Inferior parietal cortex (tissue), 1 donor: ENCODE measurements around the gene MAPK8IP3.

Source experiments
- DNase-seq: peaks from one replicate; pipeline ENCODE4 v3.0.0-alpha.2; 2016; ENCODE audit errors: extremely low spot score

MAPK8IP3 gene

DNA sequence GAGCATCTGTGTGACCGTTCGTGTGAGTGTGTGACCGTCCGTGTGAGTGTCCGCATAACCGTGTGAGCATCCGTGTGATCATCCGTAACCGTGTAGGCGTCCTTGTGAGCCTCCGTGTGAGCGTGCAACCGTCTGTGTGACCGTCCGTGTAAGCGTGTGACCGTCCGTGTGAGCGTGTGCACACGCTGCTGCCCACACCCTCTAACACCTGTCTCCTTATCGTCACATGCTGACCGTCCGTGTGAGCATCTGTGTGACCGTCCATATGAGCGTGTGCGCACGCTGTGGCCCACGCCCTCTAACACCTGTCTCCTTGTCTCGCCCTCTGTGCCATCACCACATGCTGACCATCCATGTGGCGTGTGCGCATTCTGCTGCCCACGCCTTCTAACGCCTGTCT lies 34.2 kb downstream of the MAPK8IP3 start:
- DNase-seq = no peak

DNA sequence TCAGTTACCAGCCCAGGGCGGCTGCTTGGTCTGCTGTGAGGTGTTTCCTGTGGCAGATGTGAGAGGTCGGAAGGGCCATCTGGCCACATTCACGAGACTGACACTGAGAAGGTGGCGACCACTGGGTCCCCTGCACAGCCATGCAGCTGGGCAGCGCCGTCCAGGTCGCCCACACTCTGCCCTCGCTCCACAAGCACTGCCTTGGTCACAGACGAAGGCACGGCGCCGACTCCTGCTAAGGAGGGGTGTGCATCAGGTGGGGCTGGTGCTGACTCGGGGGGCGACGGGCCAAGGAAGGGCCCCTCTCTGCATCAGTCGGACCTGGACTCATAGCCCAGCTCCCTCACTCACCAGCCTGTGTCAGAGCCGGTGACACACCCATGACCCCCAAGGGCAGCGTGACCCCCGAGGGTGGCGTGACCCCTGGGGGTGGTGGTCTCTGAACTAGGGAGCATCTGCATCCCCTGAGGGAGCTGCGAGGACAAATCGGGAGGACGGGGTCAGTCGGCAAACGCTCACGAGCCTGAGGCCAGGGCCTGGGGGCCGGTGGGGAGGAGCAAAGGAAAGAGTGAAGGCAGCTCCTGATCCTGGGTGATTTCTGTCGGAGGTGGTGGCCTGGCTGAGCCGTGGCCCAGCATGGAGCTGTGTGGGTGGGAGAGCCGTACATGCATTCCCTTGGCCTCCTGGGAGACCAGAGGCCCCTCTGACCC lies 34.9 kb downstream of the MAPK8IP3 start:
- no peak for DNase-seq

DNA sequence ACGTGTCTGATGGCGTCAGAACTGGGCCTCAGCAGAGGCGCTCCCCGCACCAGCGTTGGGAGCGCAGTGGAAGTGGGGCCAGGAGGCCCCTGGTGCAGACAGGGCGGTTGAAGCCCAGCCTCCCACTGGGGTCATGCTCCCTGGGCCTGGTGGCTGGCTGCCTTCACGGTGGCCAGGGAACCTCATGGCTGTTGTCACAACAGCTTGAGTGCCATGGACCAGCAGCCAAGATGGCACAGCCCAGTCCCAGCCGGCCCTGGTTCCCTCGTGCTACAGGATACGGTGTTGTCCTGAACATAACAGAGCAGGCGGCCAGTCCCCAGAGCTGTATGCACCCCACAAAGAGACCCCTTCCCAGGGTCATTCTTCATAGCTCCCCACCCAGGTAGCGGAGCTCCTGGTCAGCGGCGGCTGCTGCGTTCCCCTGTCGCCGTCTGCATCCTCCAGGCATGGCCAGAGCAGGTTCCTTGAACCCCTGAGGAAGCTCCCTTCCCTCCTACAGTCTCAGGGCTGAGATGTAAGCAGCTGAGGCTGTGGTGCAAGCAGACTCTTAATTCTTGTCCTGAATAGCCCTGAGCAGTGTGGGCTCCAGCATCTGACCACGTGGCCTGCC lies 35.7 kb downstream of the MAPK8IP3 start:
- no peak for DNase-seq

DNA sequence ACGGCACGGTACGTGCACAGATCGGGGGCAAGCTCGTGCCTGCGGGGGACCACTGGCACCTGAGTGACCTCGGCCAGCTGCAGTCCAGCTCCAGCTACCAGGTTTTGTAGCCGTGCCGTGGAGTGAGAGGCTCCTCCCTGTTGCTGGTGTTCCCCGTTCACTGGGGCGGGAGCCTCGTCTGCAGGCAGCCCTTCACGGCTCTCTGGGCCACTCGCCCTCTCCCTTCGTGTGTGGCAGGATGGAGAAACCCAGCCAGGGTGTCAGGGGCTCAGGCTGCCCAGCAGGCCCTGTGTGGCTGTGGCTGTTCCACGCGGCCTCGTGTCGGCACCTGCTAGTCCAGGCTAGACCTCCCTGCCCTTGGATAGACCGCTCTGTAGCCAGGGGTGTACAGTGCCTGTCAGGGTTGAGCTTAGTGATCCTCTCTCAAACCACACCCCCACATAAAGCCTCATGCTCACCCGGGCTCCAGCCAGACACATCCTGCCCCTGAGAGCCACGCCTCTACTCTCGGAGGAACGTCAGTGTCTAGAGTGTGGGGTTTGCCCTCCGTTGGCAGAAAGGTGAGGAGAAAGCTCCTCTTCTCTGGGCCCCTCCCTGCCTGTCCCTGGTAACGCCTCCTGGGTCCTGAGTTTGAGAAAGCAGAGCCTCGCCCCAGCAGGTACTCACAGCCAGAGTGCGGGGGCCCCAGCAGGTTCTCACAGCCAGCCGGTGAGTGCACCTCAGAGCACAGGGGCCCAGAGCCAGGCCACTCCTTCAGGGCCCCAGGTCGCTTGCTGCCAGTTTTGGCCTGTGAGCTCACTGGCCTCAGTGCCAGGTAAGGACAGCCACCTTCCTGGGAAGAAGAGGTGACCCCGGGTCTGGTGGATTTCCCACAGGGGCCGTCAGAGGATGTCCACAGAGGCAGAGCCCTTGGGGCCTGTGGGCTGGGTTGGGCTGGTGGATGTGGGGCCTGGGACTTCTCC lies 37.7 kb downstream of the MAPK8IP3 start:
- no peak for DNase-seq

DNA sequence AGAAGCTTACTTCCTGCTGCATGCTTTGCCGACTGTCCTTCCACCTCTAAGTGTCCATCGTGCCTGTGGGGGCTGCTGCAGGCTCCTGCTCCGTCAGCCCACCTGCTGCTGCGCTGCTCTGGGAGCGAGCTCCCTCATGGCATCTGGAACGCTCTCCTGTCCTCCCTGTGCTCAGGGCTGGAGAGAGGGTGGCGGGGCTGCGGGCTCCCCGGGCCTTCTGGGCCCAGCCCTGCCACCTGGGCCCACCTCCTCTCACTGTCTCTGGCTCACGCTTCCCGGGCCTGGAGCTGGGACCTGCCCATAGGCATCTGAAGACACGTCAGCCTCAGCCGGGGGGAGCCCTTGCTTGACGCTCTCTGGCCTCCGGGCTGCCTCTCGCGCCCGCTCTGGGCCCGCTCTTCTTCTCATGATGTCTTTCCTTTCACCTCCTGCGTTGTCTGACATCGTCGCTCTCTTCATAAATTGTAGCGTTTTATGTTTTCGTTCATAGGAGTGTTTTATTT lies 38.4 kb downstream of the MAPK8IP3 start:
- DNase-seq = no peak

DNA sequence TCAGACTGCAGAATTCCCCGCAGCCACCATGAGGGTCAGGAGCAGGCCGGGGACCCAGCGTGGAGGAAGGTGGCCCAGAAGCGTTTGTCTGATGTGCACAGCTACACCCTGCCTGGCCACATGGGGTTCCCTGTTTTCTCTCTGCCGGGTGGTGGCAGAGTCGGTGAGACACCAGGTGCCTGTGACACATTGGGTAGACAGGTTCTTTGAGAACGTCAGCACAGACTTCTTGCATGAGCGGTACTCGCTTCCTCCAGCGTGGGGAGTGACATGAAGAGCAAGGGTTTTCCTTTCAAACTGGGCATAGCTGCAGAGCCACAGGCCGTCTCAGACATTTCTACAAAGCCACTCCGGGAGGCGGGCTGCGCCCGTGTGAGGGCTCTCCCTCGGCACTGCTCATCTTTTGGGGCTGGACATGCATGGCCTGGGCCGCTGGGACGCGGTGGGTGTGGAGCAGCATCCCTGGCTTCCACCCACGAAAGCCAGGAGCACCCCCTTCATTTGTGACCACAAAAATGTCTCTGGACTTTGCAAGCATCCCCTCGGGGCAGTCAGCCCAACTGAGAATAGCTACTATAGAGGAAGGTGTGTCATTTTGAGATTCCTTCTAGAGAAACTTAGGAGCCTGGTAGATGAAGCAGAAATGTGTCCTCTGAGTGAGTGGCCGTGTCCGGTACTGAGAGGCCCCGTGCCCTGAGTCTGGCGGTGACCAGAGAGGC lies 39.3 kb downstream of the MAPK8IP3 start:
- no peak for DNase-seq

DNA sequence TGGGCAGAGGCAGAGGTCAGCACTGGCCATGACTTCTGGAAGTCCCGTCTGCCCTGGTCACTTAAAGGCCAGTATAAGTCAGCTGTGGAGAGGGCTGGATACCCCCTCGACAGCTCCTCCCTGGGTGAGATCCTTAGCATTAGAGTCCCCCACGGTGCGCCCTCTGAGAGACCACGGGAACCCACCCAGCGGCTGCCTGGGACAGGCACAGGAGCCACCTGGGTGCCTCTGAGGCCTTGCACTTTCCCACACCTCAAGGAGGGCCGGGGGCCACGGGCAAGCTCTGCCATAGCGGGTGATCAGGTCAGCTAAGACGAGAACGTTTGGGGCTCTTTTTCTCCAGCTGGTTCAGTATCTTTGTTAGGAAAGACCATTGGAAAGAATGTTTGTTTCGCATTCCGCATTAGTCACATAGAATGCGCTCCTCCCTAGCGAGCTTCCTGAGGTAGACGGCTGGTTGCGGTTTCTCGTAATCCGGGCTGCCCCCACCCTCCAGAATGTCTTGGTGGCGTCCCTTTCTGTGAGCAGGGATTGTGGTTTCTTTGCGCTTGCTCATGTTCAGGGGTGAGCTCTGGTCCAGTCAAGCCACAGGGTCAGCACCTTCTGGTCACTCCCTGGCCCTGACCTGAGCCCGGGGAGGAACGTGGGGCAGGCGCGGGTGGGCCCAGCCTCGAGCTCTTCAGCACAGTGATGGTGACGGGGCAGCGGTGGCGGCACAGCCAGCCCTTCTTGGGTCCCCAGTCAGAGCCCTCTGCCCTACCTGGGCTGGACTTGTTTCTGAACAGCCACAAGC lies 40.1 kb downstream of the MAPK8IP3 start:
- no peak for DNase-seq

DNA sequence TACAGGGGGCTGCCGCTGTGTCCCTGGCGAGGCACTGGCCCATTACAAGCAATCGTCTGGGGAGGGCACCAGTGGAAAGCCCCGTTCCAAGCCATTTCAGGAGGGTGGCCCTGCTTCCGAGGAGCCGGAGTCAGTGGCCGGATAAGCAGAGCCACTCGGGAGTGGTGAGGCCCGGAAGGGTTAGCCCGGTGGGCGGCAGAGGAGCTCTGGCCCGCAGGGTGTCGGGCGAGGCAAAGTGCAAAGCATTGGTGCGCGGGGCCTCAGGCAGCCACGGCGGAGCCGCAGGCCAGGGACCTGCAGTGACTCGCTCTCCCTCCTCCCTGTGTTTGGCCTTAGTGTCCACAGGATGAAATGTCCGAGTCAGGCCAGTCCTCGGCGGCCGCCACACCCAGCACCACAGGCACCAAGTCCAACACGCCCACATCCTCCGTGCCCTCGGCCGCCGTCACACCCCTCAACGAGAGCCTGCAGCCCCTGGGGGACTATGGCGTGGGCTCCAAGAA lies 40.7 kb downstream of the MAPK8IP3 start:
- no peak for DNase-seq

DNA sequence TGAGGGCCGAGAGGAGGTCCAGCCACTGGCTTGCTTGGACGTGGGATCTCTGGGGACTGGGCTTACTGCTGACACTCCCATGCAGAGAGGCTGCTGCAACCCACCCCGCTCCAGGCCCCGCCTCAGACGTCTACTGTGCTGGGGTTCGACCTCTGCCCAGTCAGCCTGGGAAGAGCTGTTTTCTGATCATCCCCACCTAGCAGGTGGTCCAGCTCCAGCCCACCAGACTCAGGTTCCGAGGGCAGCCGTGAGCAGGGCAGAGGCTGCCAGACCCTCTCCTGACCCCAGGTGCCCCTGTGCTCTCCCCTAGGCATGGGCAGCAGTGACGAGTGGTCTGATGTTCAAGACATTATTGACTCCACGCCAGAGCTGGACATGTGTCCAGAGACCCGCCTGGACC lies 41.9 kb downstream of the MAPK8IP3 start:
- DNase-seq = no peak

DNA sequence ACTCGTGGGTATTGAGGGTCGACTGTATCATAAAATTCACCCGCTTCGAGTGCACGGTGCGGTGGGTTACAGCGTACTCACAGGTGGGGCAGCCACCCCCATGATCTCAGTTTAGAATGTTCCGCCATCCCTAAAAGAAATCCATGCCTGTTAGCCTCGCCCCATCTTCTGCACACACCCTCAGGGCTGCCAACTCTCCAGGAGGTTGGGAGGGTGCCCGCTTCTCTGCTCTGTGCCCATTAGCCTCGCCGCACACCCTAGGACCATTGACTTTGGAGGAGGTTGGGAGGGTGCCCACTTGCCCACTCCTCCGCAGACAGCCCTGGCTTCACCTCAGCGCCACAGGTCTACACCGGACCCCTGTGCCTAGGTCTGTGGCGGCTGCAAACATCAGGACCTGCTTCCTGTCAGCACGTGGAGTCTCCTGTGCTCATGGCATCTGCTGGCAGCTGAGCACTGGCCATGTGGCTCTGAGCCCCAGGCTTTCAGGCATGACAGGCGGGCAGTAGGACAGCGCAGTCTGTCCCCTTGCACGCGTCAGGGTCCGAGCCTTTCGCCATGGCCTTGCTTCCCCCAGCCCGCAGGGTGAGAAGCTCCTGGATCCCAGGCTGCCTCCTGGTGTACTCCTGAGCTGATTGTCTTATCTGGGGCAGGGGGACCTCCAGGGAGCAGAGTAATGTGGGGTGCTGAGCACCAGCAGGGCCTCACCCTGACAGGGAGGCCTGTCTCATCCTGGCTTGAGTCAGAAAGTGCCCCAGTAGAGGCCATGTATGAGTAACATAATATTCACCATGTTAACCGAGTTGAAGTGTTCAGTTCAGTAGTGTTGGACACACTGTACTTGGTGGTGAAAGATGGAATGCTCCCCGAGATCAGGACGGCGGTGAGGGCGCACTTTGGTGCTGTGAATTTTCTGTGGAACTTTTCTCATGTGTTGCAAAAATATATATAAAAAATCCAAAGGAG lies 43.4 kb downstream of the MAPK8IP3 start:
- DNase-seq = no peak

DNA sequence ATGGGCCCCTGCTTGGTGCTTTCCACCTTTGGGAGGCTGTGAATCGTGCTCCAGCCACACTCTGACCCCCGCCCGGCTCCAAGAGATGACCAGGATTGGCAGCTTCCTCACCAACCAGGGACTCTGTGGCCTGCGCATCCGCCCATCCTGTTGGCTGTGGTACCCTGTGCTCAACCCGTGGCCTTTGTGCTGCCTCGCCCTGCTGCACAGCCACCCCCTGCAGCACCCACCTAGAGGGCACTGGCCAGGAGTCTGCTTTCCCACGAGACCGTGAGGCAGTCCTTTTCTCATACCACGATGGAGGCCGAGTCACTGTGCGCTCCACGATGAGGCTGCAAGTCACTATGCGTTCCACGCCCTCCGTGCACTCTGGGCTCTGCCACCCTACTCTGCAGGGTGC lies 46.0 kb downstream of the MAPK8IP3 start:
- no peak for DNase-seq

DNA sequence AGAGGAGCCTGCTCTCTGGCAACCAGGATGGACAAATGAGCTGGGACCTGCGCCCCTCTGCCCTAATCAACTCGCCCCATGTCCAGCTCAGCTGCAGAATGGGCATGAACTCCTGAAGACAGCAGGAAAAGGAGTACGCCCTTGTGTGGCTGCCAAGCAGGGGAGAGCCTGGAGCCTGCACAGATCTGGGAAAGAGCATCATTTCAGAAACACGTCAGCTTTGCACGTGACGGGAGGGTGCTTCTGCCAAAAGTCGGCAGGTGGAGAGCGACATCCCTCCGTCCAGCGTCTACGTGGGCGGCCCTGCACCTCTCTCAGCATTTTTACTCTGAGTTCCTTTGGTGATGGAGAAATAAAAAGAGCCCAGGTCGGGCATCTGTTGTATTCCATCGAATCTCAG lies 46.9 kb downstream of the MAPK8IP3 start:
- DNase-seq = no peak

DNA sequence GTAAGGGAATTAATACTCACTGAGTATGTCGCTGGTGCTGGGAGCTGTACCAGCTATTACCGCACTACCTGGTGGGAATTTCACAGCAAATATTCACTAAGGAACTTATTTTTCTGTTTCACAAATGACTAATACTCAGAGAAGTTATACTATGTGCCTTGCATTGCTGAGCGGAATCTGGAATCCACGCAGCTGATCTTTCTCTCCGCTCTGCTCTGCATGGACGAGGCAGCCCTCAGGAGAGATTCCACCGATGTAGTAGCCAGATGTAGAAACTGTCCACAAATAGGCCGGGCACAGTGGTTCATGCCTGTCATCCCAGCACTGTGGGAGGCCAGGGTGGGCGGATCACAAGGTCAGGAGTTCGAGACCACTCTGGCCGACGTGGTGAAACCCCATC lies 48.2 kb downstream of the MAPK8IP3 start:
- no peak for DNase-seq

DNA sequence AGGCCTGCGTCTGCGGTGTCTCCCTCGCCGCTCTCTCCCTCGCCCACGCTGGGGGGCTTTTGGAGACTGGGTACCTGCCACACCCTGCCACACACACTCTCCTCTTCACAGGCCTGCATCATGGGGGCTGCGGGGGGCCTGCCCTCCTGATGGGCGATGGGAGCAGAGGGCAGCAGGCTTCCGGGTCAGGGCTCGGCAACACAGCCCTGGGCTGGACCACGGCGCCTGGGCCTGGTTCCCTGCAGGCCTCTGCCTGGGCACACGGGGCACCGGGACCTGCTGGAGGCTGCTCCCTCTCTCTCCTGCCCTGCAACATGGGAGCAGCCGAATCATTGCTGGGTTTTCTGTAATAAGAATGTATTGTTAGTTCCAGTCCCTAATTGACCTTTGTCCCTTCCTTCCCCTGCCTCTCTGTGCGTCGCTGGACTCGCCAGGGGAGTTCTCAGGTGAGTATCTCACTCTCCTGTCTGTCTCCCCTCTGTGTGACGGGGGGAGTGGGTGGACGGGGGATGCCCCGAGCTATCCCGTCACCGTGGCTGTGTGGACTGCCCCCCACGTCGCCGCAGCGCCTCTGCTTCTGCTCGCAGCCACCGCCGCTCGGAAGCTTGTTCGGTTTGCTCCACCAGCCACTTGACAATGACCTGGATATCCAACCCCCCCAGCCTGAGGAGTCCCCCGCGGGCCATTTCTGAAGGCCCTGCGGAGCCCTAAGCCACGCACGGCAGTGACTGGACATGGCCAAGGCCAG lies 51.9 kb downstream of the MAPK8IP3 start:
- DNase-seq = no peak

DNA sequence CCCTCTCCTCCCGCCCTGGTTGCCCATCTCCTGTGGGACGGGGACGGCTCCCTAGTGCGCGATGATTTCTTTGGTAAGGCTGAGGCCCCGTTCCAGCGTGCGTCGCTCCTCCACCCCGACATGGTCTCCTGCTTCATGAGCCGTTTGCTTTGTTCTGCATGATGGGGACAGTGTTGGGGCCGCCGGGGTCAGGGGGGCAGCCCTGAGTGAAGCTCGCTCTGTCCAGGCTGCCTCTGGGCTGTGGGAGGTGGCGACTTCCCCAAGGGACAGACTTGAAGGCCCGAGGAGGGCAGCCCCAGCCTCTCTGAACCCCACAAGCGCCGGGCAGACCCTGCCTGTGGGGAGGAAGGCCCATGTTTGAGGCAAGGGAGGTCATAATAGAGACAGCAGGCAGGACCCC lies 52.9 kb downstream of the MAPK8IP3 start:
- no peak for DNase-seq

DNA sequence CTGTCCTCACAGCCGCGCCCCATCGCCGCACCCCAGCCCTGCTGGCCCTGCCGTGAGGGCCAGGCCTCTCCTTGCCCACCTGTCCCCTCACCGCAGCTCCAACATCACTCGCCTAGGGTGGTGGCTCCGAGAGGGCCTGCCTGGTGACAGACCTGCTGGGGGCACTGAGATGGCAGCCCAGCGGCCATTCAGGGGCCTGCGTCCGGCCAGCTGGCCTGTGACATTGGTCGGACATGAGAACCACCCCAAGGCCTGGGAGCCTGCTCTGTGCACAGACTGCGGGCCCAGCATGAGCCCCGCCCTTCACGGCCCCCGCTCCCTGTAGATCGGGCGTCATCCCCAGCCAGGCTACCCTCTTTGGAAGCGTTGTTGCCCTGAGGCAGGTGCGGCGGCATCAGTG lies 53.5 kb downstream of the MAPK8IP3 start:
- no peak for DNase-seq

DNA sequence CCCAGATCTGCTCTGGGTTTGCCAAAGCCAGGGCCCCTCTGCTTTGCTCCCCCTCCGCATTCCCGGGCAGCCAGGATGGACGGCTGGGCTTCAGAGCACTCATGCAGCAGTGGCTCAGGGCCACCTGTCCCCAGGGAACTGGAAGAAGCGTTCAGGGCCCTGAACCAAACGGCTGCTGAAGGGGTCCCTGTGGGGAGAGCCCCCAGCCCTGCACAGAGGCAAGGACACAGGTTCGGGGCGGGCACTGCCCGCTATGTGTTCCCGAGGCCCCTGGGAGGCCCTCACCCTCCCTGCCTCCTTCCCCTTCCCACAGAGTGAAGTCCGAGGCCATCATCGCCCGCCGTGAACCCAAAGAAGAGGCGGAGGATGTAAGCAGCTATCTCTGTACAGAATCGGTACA lies 54.9 kb downstream of the MAPK8IP3 start:
- DNase-seq = no peak

DNA sequence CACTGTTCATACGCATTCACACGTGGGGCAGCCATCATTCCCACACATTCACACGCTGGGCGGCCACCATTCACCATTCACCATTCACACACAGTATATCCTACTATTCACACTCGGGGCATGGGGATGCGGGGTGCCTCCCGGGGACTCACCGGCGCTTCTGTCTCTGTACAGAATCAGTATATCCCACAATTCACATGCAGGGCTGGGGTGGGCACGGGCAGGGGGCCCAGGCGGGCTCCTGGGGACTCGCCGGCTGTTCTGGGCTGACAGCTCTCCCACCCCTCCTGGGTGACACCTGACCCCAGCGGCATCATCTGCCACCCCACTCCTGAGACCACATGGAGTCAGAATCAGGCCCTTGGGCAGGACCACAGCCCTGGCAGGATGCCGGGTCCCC lies 55.8 kb downstream of the MAPK8IP3 start:
- DNase-seq = no peak
